ENCODE results near the gene CCDC184.

DNA sequence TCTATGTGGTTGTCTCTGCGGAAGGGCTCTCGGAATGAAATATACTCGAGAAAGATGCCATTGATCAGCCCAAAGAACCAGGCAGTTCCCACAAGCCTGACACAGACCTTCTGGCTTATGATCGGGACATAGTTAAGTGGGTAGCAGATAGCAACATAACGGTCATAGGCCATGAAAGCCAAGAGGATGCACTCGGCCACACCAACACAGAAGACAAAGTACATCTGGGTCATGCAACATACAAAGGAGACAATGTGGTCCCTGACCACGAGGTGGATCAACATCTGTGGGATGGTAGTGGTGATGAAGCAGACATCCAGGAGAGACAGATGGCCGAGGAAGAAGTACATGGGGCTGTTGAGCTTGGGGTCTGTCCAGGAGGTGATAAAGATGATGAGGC is 19.3 kb downstream of the CCDC184 start:
- TF ChIP-seq EZH2phosphoT487 (IDR thresholded peaks at IDR 0.05; ENCODE audit: borderline replicate concordance, low read length) (no peak), CTCF (IDR thresholded peaks at IDR 0.05; ENCODE audit: low read depth, low read length, poor library complexity, severe bottlenecking) (no peak)

Measured in DOHH2 (cell line).